IPS-NIHi11 (cell line): ENCODE measurements around the gene TKT.
A peak's percentile ranks its signal among the peaks of the same experiment; 100 is the strongest.

Source experiments
- DNase-seq: peaks from one replicate; pipeline ENCODE4 v3.0.0; 2012; ENCODE audit warnings: mixed read lengths, low spot score

Gene TKT

DNA sequence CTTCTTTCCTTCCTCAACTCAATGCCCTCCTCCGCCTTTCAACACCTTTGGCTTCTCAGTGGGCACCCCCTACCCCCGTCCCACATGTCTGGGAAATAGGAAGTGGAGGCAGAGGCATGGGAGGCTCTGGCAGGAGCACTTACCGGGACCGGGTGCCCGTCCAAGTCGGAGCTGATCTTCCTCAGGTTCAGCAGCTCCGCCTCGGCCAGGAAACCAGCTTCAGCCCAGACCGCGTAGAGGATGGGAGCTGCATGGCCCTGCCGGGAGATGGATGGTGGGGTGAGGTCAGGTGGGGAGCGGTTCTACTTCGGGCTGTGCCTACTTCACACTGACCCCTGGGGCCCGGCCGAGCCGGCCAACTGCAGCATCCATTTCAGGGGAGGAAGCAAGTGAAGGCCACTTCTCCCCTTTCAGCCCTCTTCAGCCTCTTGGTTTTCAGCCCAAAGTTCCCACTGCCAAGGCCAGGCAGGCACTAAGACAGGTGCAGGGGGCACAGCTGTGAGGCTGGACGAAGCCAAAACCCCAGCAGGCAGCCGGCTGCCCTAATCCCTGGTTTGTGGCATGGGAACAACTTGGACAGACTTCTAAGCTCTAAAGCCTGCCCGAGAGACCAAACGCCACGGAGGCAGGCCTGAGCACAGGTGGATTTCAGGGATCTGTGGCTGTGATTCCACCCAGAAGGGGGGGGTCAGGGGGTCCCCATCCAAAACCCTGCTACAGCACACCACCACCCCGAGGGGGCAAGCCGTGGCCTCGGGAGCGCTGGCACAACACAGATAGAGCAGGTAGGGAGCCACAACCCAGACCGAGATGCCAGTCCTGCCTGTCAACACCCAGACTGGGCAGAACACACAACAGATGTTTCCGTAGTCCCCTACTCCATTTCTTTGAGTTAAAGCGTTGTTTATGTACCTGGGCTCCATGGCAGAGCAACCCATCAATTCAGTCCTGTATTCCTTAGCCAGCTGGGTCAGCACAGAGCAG, 14.5 kb downstream of the TKT start:
- no peak for DNase-seq

- DNase-seq, result no peak
Observed at GRCh38 chr3:53239800-53240199, 16.0 kb downstream of the TKT start.

GRCh38 chr3:53238886-53239285, 16.9 kb downstream of the TKT start:
- no peak for DNase-seq

DNA sequence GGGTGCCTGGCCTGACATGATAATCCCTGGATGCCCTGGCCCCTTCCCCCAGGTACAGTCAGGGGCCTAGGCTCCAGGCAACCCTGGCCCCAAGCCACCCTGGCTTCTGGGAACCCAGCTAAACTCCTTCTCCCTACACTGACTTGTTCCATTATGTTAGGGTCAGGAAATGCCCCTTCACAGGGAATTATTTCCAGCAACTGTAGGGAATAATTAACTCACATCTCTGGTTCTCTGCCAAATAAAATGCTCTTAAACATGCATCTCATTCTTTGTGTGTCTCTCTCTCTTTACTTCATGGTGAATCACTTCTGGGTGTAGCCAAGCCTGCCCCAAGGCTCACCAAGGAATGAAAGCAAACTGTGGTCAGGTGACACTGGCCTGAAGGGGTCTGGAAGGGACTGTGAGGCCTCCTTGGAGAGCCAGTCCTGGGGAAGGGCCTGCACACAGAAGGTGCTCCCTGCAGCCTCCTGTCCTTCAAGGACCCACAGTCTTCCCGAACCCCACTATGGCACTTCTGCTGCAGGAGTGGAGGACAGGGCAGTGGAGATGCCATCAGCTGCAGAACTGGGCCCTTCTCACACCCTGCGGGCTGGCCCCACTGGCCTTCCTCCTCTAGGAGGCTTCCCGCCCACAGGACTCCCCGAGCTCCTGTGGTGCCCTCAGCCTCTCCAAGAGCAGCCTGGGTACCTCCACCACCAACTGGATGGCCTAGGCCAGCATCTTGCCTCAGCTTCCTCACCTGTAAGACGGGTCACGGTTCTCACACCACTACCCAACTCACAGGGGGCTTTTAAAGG, 17.6 kb downstream of the TKT start:
- no peak for DNase-seq

- peak; percentile 73 for DNase-seq
Observed at GRCh38 chr3:53236112-53236841, 19.5 kb downstream of the TKT start.

DNA sequence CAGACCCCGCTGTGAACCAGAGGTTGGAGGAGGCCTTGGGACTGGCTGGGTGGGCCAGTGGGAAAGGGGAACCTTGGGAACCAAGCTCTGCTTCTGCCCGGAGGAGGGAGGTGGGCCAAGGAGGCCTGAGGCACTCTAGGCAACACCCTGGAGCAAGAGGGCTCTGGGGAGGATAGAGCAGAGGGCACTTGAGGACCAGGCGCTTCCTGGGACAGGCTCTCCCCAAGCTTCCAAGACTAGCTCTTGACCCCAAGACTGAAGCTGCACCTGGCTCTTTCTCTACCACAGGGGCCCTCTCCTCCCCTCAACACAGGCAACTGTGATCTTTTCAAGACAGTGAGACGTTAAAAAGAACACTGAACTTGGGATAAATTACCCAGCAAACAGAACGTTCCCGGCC, 20.3 kb downstream of the TKT start:
- DNase-seq, result no peak

DNA sequence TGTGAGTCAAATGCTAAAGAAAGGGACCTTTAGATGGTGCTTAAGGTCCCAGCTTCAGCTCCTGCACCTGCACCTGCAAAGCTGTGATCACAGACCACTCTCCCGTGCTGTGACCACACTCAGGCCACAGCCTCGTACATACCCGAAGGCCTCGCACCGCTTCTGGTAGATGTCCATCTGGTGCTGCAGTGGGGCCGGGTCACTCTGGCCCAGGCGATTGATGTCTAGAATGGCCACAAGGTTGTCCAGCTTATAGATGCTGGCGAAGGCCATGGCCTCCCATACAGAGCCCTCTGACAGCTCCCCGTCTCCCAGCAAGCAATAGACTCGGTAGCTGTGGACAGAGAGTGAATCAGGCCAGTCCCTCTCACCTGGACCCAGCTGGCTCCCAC, 21.0 kb downstream of the TKT start:
- DNase-seq, result no peak

GRCh38 chr3:53234130-53234840, 21.5 kb downstream of the TKT start:
- no peak for DNase-seq

DNA sequence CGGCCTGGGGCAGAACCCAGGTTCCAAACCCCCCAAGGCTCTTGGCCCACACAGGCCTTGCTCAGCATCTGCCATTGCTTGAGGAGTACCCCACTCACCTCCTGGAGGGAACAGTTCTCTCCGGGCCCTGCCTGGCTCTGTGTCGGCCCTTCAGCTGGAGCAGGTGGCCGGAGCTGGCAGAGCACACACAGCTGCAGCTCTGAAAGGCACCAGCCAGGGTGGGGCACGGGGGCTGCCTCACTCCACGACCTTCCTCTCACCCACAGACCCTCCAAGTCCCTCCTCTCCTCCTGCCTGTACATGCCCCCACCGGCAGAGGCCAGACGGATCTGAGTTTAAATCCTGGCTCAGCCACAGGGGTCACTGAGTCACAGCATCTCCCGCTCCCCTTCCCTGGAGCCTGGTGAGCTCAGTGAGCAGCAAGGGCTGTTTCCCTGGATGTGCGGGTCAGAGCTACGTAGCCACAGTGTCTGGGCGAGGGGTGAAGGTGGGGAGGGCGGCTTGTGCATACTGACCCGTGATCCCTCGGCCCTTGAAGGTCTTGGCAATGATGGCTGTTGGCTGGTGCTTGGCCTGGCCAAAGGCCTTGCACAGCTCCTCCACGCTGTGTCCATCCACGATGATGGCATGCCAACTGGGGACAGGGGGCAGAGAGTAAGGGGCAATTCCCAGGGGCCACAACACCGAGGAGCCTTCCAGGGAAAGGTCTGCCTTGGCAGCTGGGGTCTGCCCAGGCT, 23.0 kb downstream of the TKT start:
- DNase-seq, result no peak

GRCh38 chr3:53231532-53232511, 24.0 kb downstream of the TKT start:
- DNase-seq, result no peak

- no peak for DNase-seq
Observed at GRCh38 chr3:53230789-53231188, 25.0 kb downstream of the TKT start.

- DNase-seq, result peak; percentile 72
Observed at GRCh38 chr3:53230041-53230621, 25.7 kb downstream of the TKT start.

DNA sequence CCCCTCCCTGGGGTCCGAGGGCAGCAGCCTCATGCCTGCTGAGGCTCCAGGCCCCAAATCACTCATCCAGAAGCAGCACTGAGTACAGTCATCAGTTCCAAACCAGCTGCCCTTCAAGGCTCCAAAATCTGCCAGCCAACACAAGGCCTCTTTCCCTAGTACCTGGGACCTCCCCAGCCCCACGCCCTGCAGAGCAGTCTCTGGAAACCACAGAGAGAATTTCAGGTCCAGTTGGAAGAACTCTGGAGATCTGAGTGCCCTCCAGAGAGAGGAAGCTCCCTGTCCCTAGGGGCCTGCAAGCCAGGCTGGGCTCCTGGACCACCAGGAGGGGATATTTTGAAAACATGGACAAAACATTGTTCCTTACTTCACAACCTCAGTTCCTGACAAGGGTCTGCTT, 26.2 kb downstream of the TKT start:
- DNase-seq, result peak; percentile 4

- DNase-seq, result peak; percentile 3
Observed at GRCh38 chr3:53229171-53229570, 26.7 kb downstream of the TKT start.

DNA sequence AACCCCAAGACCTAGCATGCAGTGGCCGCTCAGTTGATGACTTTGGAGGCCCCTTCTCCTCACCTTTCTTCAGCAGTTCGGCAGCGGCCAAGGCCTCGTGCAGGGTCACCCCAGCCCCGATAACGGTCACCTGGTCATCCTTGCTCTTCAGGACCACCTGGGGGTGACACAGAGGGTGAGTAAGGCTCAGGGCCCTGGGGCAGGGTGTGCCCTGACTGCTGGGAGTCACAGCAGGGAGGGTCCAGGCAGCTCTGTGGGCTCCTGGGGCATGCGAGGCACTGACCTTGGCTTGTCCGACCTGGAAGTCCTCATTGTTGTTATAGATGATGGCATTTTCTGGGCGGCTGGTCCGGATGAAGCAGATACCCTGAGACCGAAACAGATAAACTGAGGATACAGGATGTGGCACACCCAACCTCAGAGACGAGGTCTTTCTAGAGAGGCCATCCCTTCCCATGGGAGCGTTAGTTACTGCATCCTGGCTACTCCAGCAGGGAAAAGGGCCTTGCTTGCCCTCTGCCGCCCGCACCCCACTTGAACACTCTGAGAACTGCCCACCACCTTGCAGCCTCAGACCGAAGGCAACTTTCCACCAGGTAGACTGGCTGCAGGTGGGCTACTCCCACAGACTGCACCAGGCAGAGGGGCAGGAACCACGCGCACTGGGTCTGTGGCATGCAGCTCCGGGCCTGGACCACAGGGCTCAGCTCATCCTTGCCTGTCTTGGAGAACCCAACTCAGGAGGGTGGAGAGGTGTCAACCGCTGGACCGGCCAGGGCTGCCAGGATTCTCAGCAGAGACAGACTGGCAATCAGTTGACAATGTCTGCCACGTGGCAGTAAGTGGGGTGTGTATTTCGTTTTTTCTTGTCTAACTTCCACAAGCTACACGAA, 27.6 kb downstream of the TKT start:
- DNase-seq, result peak; percentile 4

GRCh38 chr3:53226841-53227407, 28.9 kb downstream of the TKT start:
- peak; percentile 5 for DNase-seq

DNA sequence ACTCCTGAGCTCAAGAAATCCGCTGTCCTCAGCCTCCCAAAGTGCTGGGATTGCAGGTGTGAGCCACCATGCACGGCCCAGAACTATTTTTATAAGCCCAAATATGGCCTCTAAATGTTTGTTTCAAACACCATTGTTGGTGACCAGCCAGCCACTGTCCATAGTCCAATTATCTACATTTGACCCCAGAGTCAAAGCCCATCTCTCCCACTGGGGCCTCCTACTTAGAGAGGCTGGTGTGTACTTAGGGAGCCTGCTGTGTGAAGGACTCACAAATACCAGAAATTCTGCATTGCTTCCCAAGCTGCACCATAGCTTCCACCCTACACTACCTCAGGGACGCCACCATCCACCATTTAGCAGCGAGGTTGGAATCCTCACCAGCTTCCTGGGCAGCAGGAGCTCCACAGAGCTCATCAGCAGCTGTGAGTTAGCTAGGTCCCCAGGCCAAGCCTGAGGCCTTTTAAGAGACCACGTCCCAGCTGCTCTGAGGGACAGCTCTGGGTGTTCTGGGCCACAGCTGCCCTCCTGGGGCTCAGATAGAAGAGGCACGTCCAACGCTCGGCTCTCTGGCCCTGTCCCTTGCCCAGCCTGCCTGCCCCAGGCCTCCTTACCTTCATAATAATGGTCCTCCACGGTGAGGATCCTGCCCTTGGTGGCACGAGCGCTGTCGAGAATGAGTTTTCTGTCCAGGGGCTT, 29.5 kb downstream of the TKT start:
- peak; percentile 6 for DNase-seq
